ENCODE measurements around the gene PARD6A. TPM values are rescaled to one million over a fixed set of nuclear protein-coding genes. Genes with fewer than 3 reads are reported as not detected.
A peak's percentile ranks its signal among the peaks of the same experiment; 100 is the strongest.
"Not testable (repeated sequence)": the region's sequence is repeated elsewhere in the genome, so short reads cannot be mapped to it uniquely, and the experiment has no call there.

Gene PARD6A
- total RNA-seq, 1 donor from 2014 or later: 4.1 TPM

DNA sequence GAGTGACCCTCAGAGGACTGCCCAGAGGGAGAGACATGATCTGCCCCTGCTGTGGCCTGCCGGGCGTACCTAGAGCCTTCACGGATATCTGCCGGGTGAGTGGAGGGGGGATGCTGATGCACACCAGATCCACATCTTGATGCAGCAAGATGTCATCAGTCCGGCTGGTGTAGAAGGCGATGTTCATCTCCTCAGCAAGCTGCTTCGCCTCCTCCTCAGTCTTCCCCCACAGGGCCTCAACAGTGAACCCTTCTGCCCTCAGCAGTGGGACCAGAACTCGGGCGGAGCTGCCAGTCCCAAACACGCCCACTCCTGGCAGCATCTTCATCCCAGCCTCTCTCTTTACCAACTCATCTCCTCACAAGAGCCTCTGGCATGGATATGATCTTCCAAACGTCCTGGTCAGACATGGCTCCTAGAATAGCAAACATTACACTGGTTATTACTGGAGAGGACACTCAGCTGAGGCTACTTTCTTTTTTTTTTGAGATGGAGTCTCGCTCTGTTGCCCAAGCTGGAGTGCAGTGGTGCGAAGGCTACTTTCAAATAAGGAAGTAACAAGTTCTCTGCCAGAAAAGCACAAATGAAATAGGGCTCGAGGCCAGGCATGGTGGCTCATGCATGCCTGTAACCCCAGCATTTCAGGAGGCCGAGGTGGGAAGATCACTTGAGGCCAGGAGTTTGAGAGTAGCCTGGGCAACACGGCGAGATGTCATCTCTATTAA, 24.8 kb downstream of the PARD6A start:
- DNase-seq (ENCODE audit: low read depth): no peak

DNA sequence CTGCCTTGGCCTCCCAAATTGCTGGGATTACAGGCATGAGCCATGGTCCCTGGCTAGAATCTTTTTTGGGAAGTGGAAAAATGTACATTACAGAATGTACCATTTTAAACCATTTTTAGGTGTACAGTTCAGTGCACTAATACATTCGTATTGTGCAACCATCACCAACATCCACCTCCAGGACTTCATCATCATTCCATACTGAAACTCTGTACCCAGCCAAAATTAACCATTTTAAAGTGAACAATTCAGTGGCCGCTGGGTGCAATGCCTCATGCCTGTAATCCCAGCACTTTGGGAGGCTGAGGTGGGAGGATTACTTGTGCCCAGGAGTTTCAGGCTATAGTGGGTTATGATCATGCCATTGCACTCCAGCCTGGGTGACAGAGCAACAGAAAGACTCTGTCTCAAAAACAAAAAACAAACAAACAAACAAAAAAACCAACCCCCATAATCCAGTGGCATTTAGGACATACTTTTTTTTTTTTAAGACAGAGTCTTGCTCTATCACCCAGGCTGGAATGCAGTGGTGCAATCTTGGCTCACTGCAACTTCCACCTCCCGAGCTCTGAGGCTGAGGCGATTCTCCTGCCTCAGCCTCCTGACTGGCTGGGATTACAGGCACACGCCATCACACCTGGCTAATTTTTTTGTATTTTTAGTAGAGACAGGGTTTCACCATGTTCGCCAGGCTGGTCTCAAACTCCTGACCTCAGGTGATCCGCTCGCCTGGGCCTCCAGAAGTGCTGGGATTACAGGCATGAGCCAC, 32.9 kb downstream of the PARD6A start:
- DNase-seq (ENCODE audit: low read depth): not testable (repeated sequence)

DNA sequence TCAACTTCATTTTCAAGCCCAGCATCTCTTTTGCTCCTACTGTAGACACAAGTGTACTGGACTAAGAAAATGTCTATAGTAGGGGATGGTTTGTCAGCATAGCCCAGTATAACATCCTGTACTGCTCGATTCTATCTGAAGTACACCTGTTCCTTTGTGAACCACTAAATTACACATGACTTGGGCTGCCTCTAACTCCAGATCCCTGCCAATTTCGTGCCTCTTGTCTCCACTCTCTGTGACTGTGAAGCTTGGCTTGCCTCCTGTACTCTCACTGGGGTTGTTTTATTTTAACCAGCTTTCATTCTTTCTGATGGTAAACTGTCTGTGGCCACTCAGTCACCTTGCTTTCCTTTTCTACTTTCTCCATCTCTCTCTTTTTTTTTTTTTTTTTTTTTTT, 33.9 kb downstream of the PARD6A start:
- peak; percentile 50 for DNase-seq (ENCODE audit: low read depth)

DNA sequence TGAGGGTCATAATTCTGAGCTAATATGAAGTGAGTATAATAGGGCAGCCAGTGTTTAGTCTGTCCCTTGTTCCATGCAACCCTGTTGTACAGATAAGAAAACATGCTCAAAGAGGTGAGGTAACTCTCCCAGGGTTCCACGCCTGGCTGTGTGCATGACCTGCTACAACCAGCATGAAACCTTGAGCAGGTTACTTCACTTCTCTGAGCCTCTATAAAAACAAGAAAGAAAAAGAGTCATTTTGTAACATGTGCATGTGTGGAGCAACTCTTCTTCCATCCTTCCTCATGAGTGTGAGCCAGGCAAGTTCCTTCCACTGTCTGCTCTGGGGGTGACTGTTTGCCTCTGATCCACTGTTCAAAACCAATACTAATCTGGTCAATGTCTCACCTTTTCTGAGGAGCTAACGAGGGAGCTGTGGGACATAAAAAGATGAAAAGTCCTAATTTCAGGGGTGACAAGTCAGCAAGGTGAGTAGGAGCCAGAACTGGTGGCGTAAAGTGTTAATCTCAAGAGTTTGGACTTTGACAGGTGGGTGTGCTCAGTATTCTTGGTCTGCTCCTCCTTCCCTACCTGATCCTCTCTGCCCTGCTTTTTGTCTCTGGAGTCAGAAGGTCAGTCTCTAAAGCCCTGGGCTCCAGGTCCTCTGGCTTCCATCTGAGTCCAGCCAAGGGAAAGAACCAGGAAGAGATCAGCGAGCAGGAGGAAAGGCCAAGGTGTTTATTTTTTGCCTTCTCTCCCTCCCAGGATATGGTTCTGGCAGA, 36.8 kb downstream of the PARD6A start:
- no peak for DNase-seq (ENCODE audit: low read depth)

DNA sequence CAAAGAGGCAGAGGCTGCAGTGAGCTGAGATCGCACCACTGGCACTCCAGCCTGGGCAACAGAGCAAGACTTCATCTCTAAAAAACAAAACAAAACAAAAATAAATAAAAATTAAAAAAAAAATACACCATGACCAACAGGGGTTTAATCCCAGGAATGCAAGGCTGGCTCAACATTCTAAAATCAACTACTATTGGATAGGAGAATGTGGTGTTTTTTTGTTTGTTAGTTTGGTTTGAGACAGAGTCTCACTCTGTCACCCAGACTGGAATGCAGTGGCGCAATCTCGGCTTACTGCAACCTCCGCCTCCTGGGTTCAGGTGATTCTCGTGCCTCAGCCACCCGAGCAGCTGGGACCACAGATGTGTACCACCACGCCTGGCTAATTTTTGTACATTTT, 38.5 kb downstream of the PARD6A start:
- DNase-seq (ENCODE audit: low read depth): no peak

DNA sequence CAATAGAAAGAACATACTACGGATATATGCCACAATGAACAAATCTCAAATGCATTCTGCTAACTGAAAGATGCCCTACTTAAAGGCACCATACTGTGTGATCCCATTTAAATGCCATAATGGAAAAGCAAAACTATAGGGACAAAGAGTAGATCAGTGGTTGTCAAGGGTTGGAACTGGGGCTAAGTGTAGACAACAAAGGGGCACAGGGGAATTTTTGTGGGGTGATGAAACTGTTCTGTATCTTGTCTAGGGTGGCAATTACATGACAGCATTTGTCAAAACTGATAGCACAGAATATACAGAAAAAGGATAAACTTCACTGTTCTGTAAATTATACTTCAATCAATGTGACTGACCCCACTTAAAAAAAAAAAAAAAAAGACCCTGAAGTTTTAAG, 40.7 kb downstream of the PARD6A start:
- DNase-seq (ENCODE audit: low read depth): no peak

DNA sequence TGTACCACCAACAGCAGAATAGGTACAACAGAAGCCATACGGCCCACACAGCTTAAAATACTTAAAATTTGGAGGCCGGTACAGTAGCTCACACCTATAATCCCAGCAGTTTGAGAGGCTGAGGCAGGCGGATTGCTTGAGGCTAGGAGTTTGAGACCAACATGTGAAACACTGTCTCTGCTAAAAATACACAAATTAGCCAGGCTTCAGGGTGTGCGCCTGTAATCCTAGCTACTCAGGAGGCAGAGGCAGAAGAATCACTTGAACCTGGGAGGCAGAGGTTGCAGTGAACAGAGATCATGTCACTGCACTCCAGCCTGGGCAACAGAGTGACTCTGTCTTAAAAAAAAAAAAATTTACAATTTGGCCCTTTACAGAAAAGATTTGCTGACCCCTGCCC, 41.4 kb downstream of the PARD6A start:
- DNase-seq (ENCODE audit: low read depth): no peak

DNA sequence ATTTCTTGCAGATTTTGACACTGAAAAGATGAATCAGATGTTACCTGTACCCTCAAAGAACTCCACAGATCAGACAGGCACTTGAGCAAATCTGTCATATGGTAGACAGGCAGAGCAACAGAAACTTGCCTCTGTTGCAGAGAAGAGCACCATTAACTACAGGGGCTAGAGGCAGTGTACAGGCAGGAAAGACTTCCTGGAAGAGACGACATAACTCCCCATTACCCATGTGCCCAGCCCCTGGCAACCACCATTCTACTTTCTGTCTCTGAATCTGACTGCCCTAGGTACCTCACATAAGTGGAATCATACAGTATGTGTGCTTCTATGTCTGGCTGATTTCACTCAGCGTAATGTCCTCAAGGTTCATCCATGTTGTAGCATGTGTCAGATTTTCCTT, 42.9 kb downstream of the PARD6A start:
- no peak for DNase-seq (ENCODE audit: low read depth)

DNA sequence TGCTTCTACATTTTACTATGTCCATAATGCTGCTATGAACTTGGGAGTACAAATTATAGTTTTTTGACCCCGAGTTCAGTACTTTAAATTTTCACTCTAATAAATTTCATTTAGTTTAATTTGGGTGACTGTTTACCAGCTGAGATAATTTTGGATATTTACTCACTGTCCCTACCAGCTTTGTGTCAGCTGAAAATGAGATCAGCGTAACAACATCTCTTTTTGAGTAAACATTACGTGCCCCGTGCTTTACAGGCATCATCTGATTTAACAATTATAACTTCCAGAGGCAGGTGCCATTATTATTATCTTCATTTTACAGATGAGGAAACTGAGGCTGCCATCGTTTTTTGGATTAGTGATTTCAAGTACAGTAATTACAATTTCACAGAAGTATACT, 43.4 kb downstream of the PARD6A start:
- DNase-seq (ENCODE audit: low read depth): no peak

DNA sequence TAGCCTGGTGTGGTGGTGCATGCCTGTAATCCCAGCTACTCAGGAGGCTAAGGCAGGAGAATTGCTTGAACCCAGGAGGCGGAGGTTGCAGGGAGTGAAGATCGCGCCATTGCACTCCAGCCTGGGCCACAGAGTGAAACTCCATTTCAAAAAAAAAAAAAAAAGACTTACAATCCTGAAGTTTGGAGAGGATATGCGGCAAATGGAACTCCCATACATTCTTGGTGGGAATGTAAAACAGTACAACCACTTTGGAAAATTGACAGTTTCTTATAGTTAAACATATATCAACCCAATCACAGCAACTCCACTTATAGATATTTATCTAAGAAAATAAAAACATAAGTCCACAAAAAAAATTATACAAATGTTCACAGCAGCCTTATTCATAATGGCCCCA, 46.5 kb downstream of the PARD6A start:
- DNase-seq (ENCODE audit: low read depth): no peak

DNA sequence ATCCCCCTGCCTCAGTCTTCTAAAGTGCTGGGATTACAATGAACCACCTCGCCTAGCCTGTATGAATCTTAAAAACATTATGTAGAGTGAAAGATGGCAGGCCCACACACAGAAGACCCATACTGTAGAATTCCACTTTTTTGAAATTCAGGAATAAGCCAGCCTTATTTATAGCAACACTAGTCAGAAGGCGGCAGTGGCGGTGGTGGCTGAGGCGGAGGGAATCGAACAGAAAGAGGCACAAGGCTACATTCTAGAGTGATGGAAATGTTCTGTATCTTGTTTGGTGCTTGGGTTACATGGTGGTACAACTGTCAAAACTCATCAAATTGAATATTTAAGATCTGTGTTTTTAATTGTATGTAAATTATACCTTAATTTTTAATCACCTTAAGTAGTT, 47.0 kb downstream of the PARD6A start:
- no peak for DNase-seq (ENCODE audit: low read depth)

DNA sequence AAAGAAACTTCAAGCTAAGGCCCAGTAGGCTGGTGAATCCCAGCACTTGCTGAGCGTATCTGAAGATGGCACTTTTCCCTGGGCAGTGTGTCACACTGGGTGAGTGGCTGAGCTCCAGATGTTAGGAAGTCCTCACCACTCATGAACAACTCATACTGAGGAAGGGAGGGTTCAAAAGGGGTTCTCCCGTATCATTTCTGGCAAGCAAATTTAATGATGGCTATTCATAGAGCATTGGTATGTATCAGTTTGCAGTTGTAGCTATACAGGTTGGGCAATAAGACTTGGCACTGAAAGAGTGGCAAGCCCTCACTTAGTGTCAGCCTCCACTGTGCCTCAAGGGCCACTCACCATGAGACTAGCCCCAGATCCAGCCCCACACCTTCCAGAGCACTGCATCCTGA, 47.6 kb downstream of the PARD6A start:
- DNase-seq (ENCODE audit: low read depth): no peak

DNA sequence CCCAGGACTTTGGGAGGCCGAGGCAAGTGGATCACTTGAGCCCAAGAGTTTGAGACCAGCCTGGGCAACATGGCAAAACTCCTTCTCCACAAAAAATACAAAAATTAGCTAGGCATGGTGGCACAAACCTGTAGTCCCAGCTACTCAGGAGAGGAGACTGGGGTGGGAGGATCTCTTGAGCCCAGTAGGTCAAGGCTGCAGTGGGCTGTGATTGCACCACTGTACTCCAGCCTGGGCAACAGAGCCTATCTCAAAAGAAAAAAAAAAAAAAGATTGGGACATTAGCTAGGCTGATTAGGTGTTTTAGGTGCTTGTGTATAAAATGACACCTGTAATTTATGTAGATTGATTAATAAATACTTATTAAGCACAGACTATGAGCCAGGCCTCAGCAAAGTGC, 48.3 kb downstream of the PARD6A start:
- no peak for DNase-seq (ENCODE audit: low read depth)

DNA sequence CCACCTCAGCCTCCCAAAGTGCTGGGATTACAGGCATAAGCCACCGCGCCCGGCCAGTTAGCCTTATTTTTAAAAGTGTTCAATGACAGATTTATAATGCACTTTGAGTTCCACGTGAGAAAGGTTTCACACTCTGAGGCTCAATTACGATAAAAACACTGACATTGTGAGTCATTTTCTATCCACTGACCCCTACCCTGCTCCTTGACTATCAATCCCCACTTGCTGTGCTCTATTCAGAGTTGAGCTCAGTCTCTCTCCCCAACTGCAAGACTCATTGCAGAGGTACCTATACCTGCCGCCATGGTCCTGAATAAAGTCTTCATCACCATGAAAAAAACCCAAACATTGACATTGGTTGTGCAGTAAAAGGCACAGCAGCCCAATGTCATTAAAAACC, 49.8 kb downstream of the PARD6A start:
- no peak for DNase-seq (ENCODE audit: low read depth)

Other genes starting within 250 kb of the PARD6A start
- 12.8 and 19.2 TPM in 2 replicates for gene ZDHHC1, start 244.5 kb upstream of the PARD6A start, total RNA-seq
- 6.1 and 31.3 TPM in 2 replicates for gene HSD11B2, start 229.8 kb upstream of the PARD6A start, total RNA-seq
- gene ATP6V0D1, start 179.8 kb upstream of the PARD6A start, total RNA-seq: 190 and 234 TPM in 2 replicates
- not detected in 2 replicates for gene AGRP, start 177.4 kb upstream of the PARD6A start, total RNA-seq
- 32.4 and 37.8 TPM in 2 replicates for gene RIPOR1, start 132.1 kb upstream of the PARD6A start, total RNA-seq
- 27.9 and 35.7 TPM in 2 replicates for gene CTCF, start 98.4 kb upstream of the PARD6A start, total RNA-seq
- gene CARMIL2, start 15.8 kb upstream of the PARD6A start, total RNA-seq: 0.08 and 0.83 TPM in 2 replicates
- 15.8 and 17.5 TPM in 2 replicates for gene ACD, start 700 bp upstream of the PARD6A start, total RNA-seq
- gene ENKD1, start 5.8 kb downstream of the PARD6A start, total RNA-seq: 11.1 and 12.7 TPM in 2 replicates
- 10.8 and 11.6 TPM in 2 replicates for gene C16orf86, start 5.9 kb downstream of the PARD6A start, total RNA-seq
- gene GFOD2, start 58.4 kb downstream of the PARD6A start, total RNA-seq: 10.5 and 11.2 TPM in 2 replicates
- gene RANBP10, start 145.6 kb downstream of the PARD6A start, total RNA-seq: 6.9 and 9.4 TPM in 2 replicates
- 1.1 and 4.5 TPM in 2 replicates for gene TSNAXIP1, start 145.9 kb downstream of the PARD6A start, total RNA-seq
- gene THAP11, start 181.4 kb downstream of the PARD6A start, total RNA-seq: 67.0 and 73.3 TPM in 2 replicates
- gene NUTF2, start 186.0 kb downstream of the PARD6A start, total RNA-seq: 120 and 182 TPM in 2 replicates
- 48.3 and 63.7 TPM in 2 replicates for gene CENPT, start 186.7 kb downstream of the PARD6A start, total RNA-seq
- 147 and 164 TPM in 2 replicates for gene EDC4, start 212.1 kb downstream of the PARD6A start, total RNA-seq
- 0.83 and 1.9 TPM in 2 replicates for gene NRN1L, start 223.9 kb downstream of the PARD6A start, total RNA-seq
- gene PSKH1, start 232.3 kb downstream of the PARD6A start, total RNA-seq: 9.4 and 10.6 TPM in 2 replicates